MM.1S (cell line): ENCODE results near the gene PLAC1.

Source experiments
- EZH2 ChIP-seq: fragments of 300-600 bp; sonication (generic); optimal IDR thresholded peaks from 2 replicates; pipeline ENCODE3; 2017; ENCODE audit warnings: low read depth, mild to moderate bottlenecking, antibody characterized with exemption, low read length, mixed read lengths
- EZH2phosphoT487 ChIP-seq: fragments of 300-600 bp; sonication (generic); IDR thresholded peaks from 2 replicates; pipeline ENCODE4 v1.6.1; 2018; ENCODE audit warnings: antibody characterized with exemption, low read length
- TF ChIP-seq, protein P1 (sequence below): fragments of 300-600 bp; sonication (generic); IDR thresholded peaks from 2 replicates; pipeline ENCODE4 v1.5.1; 2016; ENCODE audit warnings: antibody characterized with exemption, low read length, mixed read lengths

DNA sequence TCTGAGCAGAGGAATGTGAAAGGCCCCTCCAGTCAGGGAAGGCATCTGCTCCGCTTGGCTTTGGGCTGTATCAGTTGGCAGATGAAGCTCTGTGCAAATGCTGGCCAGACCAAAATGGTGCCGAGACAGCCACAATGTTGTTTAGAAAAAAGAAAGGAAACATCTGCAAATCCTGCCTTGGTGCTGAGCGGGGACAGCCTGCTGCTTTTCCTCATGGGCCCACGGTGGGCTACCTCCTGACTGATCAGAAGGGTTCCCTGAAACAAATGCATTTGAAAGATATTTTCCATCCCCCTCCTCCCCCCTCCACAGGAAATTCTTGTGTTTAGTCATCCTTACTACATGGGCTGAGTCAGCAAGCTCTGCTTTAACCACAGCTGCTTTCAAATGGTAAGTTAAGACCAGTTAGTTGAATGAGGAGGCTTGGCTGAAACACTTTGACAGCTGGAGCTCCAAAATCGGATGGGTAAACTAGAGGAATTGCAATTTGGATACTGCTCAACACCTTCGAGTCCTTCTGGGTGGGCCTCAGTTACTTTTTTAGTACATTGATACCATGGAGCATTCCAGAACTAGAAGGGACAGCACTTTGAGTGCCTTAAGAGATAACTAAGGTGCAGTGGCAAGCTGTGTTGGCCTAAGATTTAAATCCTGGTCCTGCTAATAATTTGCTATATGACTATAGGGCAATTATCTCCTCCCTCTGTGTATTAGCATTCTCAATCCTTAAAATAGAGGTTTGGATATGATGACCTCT lies 36.0 kb downstream of the PLAC1 start:
- TF ChIP-seq, protein P1, sequence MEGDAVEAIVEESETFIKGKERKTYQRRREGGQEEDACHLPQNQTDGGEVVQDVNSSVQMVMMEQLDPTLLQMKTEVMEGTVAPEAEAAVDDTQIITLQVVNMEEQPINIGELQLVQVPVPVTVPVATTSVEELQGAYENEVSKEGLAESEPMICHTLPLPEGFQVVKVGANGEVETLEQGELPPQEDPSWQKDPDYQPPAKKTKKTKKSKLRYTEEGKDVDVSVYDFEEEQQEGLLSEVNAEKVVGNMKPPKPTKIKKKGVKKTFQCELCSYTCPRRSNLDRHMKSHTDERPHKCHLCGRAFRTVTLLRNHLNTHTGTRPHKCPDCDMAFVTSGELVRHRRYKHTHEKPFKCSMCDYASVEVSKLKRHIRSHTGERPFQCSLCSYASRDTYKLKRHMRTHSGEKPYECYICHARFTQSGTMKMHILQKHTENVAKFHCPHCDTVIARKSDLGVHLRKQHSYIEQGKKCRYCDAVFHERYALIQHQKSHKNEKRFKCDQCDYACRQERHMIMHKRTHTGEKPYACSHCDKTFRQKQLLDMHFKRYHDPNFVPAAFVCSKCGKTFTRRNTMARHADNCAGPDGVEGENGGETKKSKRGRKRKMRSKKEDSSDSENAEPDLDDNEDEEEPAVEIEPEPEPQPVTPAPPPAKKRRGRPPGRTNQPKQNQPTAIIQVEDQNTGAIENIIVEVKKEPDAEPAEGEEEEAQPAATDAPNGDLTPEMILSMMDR: no peak
- TF ChIP-seq EZH2 (no peak), EZH2phosphoT487 (no peak)
